ENCODE measurements around the gene FOXN1. TPM values are rescaled to one million over a fixed set of nuclear protein-coding genes. Genes with fewer than 3 reads are reported as not detected.

FOXN1 gene
- total RNA-seq, 2 experiments from 2014 or later, result not detected

- POLR2A ChIA-PET, result interaction anchor here (0.6 to 2.7 kb wide), 3 partner anchors 10 to 154 kb away, joined by 3 to 8 read pairs (median 7); no protein-coding TSS in a partner anchor
- intact Hi-C loops (cut with micrococcal nuclease), result no loop called here
- Mint-ChIP-seq H3K27me3 (no peaks in the 10 kb centered on the region), H3K4me1 (ENCODE audit: low read depth) (no peaks in the 10 kb centered on the region), H3K9me3 (no peaks in the 10 kb centered on the region), H3K36me3 (ENCODE audit: low read depth) (no peaks in the 10 kb centered on the region), H3K4me3 (no peak overlapping the region), H3K27ac (no peak overlapping the region)
- no peak for ATAC-seq
- no peak for TF ChIP-seq CTCF (IDR thresholded peaks at IDR 0.05)
- CTCF ChIA-PET, result interaction anchor here (1.1 to 2.1 kb wide), 2 partner anchors 12 to 42 kb away, joined by 6 to 9 read pairs; no protein-coding TSS in a partner anchor
- no peak for DNase-seq
These were observed 31.1 kb downstream of the FOXN1 start for GRCh38 chr17:28537219-28537610.

GRCh38 chr17:28538296-28538895 lies 32.2 kb downstream of the FOXN1 start:
- Mint-ChIP-seq H3K9me3 (no peaks in the 10 kb centered on the region), H3K4me1 (ENCODE audit: low read depth) (no peaks in the 10 kb centered on the region), H3K27me3 (no peaks in the 10 kb centered on the region), H3K27ac (no peak overlapping the region), H3K4me3 (no peak overlapping the region), H3K36me3 (ENCODE audit: low read depth) (no peaks in the 10 kb centered on the region)
- no peak for DNase-seq
- ChIA-PET CTCF (interaction anchor here (2.1 kb wide), 1 partner anchor 11 kb away, joined by 9 read pairs; no protein-coding TSS in a partner anchor), POLR2A (interaction anchor here (0.6 to 2.7 kb wide), 2 partner anchors 13 to 28 kb away, joined by 4 to 8 read pairs; no protein-coding TSS in a partner anchor)
- TF ChIP-seq CTCF (IDR thresholded peaks at IDR 0.05), result no peak
- ATAC-seq, result no peak
- intact Hi-C loops (cut with micrococcal nuclease), result no loop called here

GRCh38 chr17:28540231-28540630 lies 34.1 kb downstream of the FOXN1 start:
- Mint-ChIP-seq H3K27ac (no peak overlapping the region), H3K27me3 (no peaks in the 10 kb centered on the region), H3K4me3 (no peak overlapping the region), H3K9me3 (no peaks in the 10 kb centered on the region), H3K4me1 (ENCODE audit: low read depth) (no peaks in the 10 kb centered on the region), H3K36me3 (ENCODE audit: low read depth) (no peaks in the 10 kb centered on the region)
- ChIA-PET CTCF (interaction anchor here (0.7 to 2.1 kb wide), 13 partner anchors 8 to 185 kb away, joined by 3 to 15 read pairs (median 4); no protein-coding TSS in a partner anchor), POLR2A (interaction anchor here (1.0 kb wide), 1 partner anchor 13 kb away, joined by 4 read pairs; no protein-coding TSS in a partner anchor)
- no peak for ATAC-seq
- intact Hi-C loops (cut with micrococcal nuclease), result loop anchor here (1.0 kb wide), 1 partner anchor 46 kb away; no protein-coding TSS in a partner anchor
- no peak for TF ChIP-seq CTCF (IDR thresholded peaks at IDR 0.05)
- DNase-seq, result no peak

GRCh38 chr17:28541439-28541838 lies 35.3 kb downstream of the FOXN1 start:
- H3K27me3 Mint-ChIP-seq, result no peaks in the 10 kb centered on the region
- H3K27ac Mint-ChIP-seq, result no peak overlapping the region
- POLR2A ChIA-PET, result interaction anchor here (1.0 kb wide), 1 partner anchor 14 kb away, joined by 4 read pairs; no protein-coding TSS in a partner anchor
- CTCF ChIA-PET, result interaction anchor here (0.6 to 2.1 kb wide), 14 partner anchors 8 to 186 kb away, joined by 3 to 15 read pairs (median 4); partner anchors contain the start of gene SLC13A2
- H3K36me3 Mint-ChIP-seq (ENCODE audit: low read depth), result no peaks in the 10 kb centered on the region
- ATAC-seq, result no peak
- TF ChIP-seq CTCF (IDR thresholded peaks at IDR 0.05), result no peak
- no peaks in the 10 kb centered on the region for H3K4me1 Mint-ChIP-seq (ENCODE audit: low read depth)
- intact Hi-C loops (cut with micrococcal nuclease), result no loop called here
- H3K4me3 Mint-ChIP-seq, result no peak overlapping the region
- H3K9me3 Mint-ChIP-seq, result no peaks in the 10 kb centered on the region
- no peak for DNase-seq

Measured in activated CD8-positive, alpha-beta T cell treated with anti-CD3 and anti-CD28 coated beads for 36 hours (primary cell).